ENCODE results near the gene ANXA4.
"Not testable (repeated sequence)": the region's sequence is repeated elsewhere in the genome, so short reads cannot be mapped to it uniquely, and the experiment has no call there.

DNA sequence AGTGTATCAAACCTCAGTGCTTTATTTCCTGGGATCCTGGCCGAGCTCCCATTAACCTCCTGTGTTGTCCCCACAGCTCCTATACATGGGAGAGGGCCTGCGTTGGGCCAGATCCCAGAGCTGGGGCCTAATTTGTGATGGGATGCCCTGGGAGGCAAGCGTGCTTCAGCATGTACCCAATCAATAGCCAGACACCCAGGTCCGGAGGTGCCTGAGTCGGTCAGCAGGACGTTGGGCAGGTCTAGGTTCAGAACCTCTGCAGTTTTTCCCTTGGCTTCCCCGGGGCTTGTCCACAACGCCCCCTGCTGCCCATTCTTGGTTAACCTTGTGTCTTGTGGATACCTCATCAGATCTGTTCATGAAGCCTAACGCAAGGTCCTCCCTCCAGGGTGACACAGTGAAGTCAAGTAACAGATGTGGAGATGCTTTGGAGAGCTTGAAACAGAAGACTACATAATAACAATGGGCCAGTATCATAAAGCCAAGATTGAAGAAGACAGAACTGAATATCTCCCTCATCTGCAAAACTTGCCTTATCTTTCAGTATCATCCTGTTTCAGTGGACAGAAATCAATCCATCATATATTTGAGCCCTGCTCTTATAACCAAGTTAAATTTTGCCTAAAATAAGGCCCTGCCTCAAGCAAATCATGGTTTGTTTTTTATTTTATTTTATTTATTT lies 27.3 kb upstream of the ANXA4 start:
- TF ChIP-seq, protein P1, sequence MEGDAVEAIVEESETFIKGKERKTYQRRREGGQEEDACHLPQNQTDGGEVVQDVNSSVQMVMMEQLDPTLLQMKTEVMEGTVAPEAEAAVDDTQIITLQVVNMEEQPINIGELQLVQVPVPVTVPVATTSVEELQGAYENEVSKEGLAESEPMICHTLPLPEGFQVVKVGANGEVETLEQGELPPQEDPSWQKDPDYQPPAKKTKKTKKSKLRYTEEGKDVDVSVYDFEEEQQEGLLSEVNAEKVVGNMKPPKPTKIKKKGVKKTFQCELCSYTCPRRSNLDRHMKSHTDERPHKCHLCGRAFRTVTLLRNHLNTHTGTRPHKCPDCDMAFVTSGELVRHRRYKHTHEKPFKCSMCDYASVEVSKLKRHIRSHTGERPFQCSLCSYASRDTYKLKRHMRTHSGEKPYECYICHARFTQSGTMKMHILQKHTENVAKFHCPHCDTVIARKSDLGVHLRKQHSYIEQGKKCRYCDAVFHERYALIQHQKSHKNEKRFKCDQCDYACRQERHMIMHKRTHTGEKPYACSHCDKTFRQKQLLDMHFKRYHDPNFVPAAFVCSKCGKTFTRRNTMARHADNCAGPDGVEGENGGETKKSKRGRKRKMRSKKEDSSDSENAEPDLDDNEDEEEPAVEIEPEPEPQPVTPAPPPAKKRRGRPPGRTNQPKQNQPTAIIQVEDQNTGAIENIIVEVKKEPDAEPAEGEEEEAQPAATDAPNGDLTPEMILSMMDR (IDR thresholded peaks at IDR 0.05) = peak; percentile 76
- TF ChIP-seq EZH2phosphoT487, EZH2 (IDR thresholded peaks at IDR 0.05): not testable (repeated sequence)
